Erythroblast (primary cell): ENCODE data around the gene MACROH2A2.

Source experiments
- GATA1 ChIP-seq: IDR thresholded peaks from 2 replicates; pipeline ENCODE4 v1.6.1; 2011; ENCODE audit warnings: low read depth, mild to moderate bottlenecking, control low read depth, low read length, moderate library complexity
- POLR2A ChIP-seq: IDR thresholded peaks from 2 replicates; pipeline ENCODE4 v1.6.1; 2011; ENCODE audit warnings: mild to moderate bottlenecking, low read length

DNA sequence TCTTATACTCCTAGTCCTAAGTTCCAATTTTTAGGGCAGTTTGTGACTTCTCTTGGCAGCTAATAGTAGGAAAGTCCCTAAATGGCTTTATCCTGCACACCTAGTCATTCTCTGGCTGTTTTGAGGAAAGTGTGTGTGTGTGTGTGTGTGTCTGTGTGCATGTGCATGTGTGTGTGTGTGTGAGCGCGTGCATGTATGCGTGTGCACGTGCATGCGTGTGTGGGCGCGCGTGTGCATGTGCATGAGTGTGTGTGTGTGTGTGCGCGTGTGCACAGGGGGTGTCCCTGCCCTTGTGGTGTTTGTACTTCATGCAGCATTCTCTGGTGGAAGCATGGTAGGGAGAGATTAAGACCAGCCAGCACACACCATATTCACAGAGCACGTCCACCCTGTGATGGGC is 18.2 kb downstream of the MACROH2A2 start:
- TF ChIP-seq POLR2A (no peak), GATA1 (no peak)
